ENCODE measurements around the gene APBA3.
A peak's percentile ranks its signal among the peaks of the same experiment; 100 is the strongest.

Gene APBA3

DNA sequence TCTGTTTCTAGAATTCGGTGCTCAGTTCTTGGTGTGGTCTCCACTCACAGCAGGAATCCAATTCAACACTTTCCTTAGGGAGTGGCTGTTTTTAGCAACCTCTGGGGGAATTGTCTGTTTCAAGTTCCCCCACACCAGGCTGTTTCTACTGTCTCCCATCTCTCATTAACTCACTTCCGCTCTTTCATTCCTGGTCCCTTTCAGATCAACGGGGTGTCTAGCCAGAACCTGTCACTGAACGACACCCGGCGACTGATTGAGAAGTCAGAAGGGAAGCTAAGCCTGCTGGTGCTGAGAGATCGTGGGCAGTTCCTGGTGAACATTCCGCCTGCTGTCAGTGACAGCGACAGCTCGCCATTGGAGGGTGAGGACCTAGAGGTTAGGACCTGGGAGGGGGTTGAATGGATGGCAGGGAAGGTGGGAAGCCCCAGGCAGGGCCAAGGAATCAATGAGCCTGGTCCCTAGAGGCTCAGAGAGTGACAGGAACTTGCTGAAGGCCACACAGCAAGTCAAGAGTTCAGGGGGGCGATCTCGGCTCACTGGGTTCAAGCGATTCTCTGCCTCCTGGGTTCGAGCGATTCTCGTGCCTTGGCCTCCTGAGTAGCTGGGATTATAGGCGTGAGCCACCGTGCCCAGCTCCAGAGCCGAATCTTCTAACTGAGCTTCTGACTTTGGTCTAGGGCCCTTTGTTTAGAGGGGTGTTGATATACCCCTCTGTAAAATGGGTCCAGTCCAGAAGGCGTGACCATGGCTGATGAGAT is 27.8 kb downstream of the APBA3 start:
- peaks cover 89% of the 10 kb centered on the region for H3K27me3 ChIP-seq (replicated peaks; ENCODE audit: insufficient read depth, low read length)
- no peaks in the 10 kb centered on the region for H3K9me3 ChIP-seq (replicated peaks; ENCODE audit: insufficient read depth, low read length)
- H3K4me2 ChIP-seq (ENCODE audit: low read depth, low read length) = no peak overlapping the region
- H2AFZ ChIP-seq (ENCODE audit: low read length) = no peak overlapping the region
- DNase-seq = no peak
- H3K27ac ChIP-seq (ENCODE audit: low read length) = no peak overlapping the region
- no peaks in the 10 kb centered on the region for H3K79me2 ChIP-seq (ENCODE audit: low read length)
- H3K4me1 ChIP-seq (ENCODE audit: low read length) = no peaks in the 10 kb centered on the region
- H4K20me1 ChIP-seq (ENCODE audit: insufficient read depth, low read length) = no peaks in the 10 kb centered on the region
- H3K9me2 ChIP-seq (replicated peaks; ENCODE audit: insufficient read depth, low read length) = no peaks in the 10 kb centered on the region
- no peak overlapping the region for H3K4me3 ChIP-seq (ENCODE audit: low read length)
- no peak overlapping the region for H3K9ac ChIP-seq (ENCODE audit: low read length)
- TF ChIP-seq EZH2 (optimal IDR thresholded peaks at IDR 0.05; ENCODE audit: low read depth, low read length) (no peak), EZH2phosphoT487 (IDR thresholded peaks at IDR 0.05; ENCODE audit: low read length) (0 out of 2 replicates have a peak, but pooled peaks have one; percentile 8)
- TF ChIP-seq, protein P1, sequence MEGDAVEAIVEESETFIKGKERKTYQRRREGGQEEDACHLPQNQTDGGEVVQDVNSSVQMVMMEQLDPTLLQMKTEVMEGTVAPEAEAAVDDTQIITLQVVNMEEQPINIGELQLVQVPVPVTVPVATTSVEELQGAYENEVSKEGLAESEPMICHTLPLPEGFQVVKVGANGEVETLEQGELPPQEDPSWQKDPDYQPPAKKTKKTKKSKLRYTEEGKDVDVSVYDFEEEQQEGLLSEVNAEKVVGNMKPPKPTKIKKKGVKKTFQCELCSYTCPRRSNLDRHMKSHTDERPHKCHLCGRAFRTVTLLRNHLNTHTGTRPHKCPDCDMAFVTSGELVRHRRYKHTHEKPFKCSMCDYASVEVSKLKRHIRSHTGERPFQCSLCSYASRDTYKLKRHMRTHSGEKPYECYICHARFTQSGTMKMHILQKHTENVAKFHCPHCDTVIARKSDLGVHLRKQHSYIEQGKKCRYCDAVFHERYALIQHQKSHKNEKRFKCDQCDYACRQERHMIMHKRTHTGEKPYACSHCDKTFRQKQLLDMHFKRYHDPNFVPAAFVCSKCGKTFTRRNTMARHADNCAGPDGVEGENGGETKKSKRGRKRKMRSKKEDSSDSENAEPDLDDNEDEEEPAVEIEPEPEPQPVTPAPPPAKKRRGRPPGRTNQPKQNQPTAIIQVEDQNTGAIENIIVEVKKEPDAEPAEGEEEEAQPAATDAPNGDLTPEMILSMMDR (IDR thresholded peaks at IDR 0.05; ENCODE audit: low read length) = no peak
- no peaks in the 10 kb centered on the region for H3K36me3 ChIP-seq (replicated peaks; ENCODE audit: insufficient read depth, low read length)
- no peaks in the 10 kb centered on the region for H3F3A ChIP-seq (ENCODE audit: insufficient read depth, low read length)

GRCh38 chr19:3732108-3732507 is 29.4 kb downstream of the APBA3 start:
- H3K9ac ChIP-seq (ENCODE audit: low read length) = no peak overlapping the region
- no peaks in the 10 kb centered on the region for H3K79me2 ChIP-seq (ENCODE audit: low read length)
- peaks cover 73% of the 10 kb centered on the region for H3K27me3 ChIP-seq (replicated peaks; ENCODE audit: insufficient read depth, low read length)
- no peaks in the 10 kb centered on the region for H3F3A ChIP-seq (ENCODE audit: insufficient read depth, low read length)
- H3K4me3 ChIP-seq (ENCODE audit: low read length) = no peak overlapping the region
- H4K20me1 ChIP-seq (ENCODE audit: insufficient read depth, low read length) = no peaks in the 10 kb centered on the region
- TF ChIP-seq, protein P1 (IDR thresholded peaks at IDR 0.05; ENCODE audit: low read length) = no peak
- TF ChIP-seq EZH2phosphoT487 (IDR thresholded peaks at IDR 0.05; ENCODE audit: low read length) = no peak
- TF ChIP-seq EZH2 (optimal IDR thresholded peaks at IDR 0.05; ENCODE audit: low read depth, low read length) = no peak
- H3K4me1 ChIP-seq (ENCODE audit: low read length) = no peaks in the 10 kb centered on the region
- no peaks in the 10 kb centered on the region for H3K9me2 ChIP-seq (replicated peaks; ENCODE audit: insufficient read depth, low read length)
- no peak overlapping the region for H3K4me2 ChIP-seq (ENCODE audit: low read depth, low read length)
- H3K9me3 ChIP-seq (replicated peaks; ENCODE audit: insufficient read depth, low read length) = no peaks in the 10 kb centered on the region
- DNase-seq = no peak
- H3K27ac ChIP-seq (ENCODE audit: low read length) = no peak overlapping the region
- H3K36me3 ChIP-seq (replicated peaks; ENCODE audit: insufficient read depth, low read length) = no peaks in the 10 kb centered on the region
- no peak overlapping the region for H2AFZ ChIP-seq (ENCODE audit: low read length)

DNA sequence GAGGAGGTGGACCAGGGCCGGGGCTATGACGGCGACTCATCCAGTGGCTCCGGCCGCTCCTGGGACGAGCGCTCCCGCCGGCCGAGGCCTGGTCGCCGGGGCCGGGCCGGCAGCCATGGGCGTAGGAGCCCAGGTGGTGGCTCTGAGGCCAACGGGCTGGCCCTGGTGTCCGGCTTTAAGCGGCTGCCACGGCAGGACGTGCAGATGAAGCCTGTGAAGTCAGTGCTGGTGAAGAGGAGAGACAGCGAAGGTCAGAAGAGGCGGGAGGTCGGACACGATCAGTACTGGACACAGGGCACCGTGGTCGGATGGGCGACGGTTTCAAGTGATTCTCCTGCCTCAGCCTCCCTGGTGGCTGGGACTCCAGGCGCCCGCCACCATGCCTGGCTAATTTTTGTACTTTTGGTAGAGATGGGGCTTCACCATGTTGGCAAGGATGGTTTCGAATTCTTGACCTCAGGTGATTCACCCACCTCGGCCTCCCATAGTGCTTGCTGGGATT is 31.0 kb downstream of the APBA3 start:
- TF ChIP-seq, protein P1 (IDR thresholded peaks at IDR 0.05; ENCODE audit: low read length) = no peak
- no peak for TF ChIP-seq EZH2phosphoT487 (IDR thresholded peaks at IDR 0.05; ENCODE audit: low read length)
- TF ChIP-seq EZH2 (optimal IDR thresholded peaks at IDR 0.05; ENCODE audit: low read depth, low read length) = no peak
- Histone ChIP-seq H4K20me1 (ENCODE audit: insufficient read depth, low read length) (no peaks in the 10 kb centered on the region), H3K27me3 (replicated peaks; ENCODE audit: insufficient read depth, low read length) (peaks cover 61% of the 10 kb centered on the region), H3K9me3 (replicated peaks; ENCODE audit: insufficient read depth, low read length) (no peaks in the 10 kb centered on the region), H3F3A (ENCODE audit: insufficient read depth, low read length) (no peaks in the 10 kb centered on the region), H2AFZ (ENCODE audit: low read length) (no peak overlapping the region), H3K4me1 (ENCODE audit: low read length) (no peaks in the 10 kb centered on the region), H3K4me3 (ENCODE audit: low read length) (no peak overlapping the region), H3K27ac (ENCODE audit: low read length) (no peak overlapping the region), H3K79me2 (ENCODE audit: low read length) (no peaks in the 10 kb centered on the region), H3K36me3 (replicated peaks; ENCODE audit: insufficient read depth, low read length) (no peaks in the 10 kb centered on the region), H3K9ac (ENCODE audit: low read length) (no peak overlapping the region), H3K4me2 (ENCODE audit: low read depth, low read length) (no peak overlapping the region), H3K9me2 (replicated peaks; ENCODE audit: insufficient read depth, low read length) (no peaks in the 10 kb centered on the region)
- DNase-seq = no peak

All from MM.1S (cell line).